DND-41 (cell line): ENCODE measurements around the gene PPP1R14B.

Experiments
- ATAC-seq: fragments of 200-7000 bp; cut with Tn5 transposase; 3 replicates; pipeline ENCODE4 v1.9.1; 2021; ENCODE audit warnings: low read depth; ENCODE audit not compliant: insufficient read depth
- DNase-seq: peaks from one replicate; pipeline ENCODE4 v3.0.0-alpha.2; 2020
- H2AFZ ChIP-seq: 2 replicates; pipeline ENCODE4 v1.6.0; 2012; ENCODE audit warnings: low read depth, low read length
- H3K27ac ChIP-seq: 2 replicates; pipeline ENCODE4 v1.5.1; 2012; ENCODE audit warnings: low read length, inconsistent platforms
- H3K27me3 ChIP-seq: fragments of 200-600 bp; sonication (generic); 2 replicates; pipeline ENCODE4 v1.6.0; 2012; ENCODE audit warnings: low read length, mild to moderate bottlenecking, inconsistent platforms; ENCODE audit not compliant: insufficient read depth, poor library complexity
- H3K36me3 ChIP-seq: 2 replicates; pipeline ENCODE4 v1.5.1; 2012; ENCODE audit warnings: low read length, inconsistent platforms; ENCODE audit not compliant: insufficient read depth
- H3K4me1 ChIP-seq: 2 replicates; pipeline ENCODE4 v1.5.1; 2012; ENCODE audit warnings: mild to moderate bottlenecking, low read length; ENCODE audit not compliant: insufficient read depth
- H3K4me2 ChIP-seq: 2 replicates; pipeline ENCODE4 v1.6.0; 2012; ENCODE audit warnings: mild to moderate bottlenecking, moderate library complexity, low read length, inconsistent platforms; ENCODE audit not compliant: insufficient read depth
- H3K4me3 ChIP-seq, 2 experiments: fragments of 200-600 bp in 1 of 2; shearing (Covaris generic) in 1 of 2; 2 replicates each; pipeline ENCODE4 v1.5.1; 2012 to 2016; ENCODE audit warnings: inconsistent platforms in 2 of 2, low read length in 2 of 2, mild to moderate bottlenecking in 2 of 2, low read depth in 1 of 2, moderate library complexity in 1 of 2
- H3K79me2 ChIP-seq: 2 replicates; pipeline ENCODE4 v1.6.0; 2012; ENCODE audit warnings: low read length, inconsistent platforms; ENCODE audit not compliant: insufficient read depth
- H3K9ac ChIP-seq: 2 replicates; pipeline ENCODE4 v1.6.0; 2012; ENCODE audit warnings: low read depth, mild to moderate bottlenecking, inconsistent platforms, low read length, moderate library complexity
- H3K9me3 ChIP-seq: 2 replicates; pipeline ENCODE4 v1.5.1; 2012; ENCODE audit warnings: low read length, moderate library complexity, mild to moderate bottlenecking, inconsistent platforms; ENCODE audit not compliant: insufficient read depth, severe bottlenecking
- H4K20me1 ChIP-seq: 2 replicates; pipeline ENCODE4 v1.6.0; 2012; ENCODE audit warnings: low read length; ENCODE audit not compliant: insufficient read depth
- CTCF ChIP-seq: IDR thresholded peaks from 2 replicates; pipeline ENCODE4 v1.5.1; 2012; ENCODE audit warnings: borderline replicate concordance, low read length, moderate library complexity, mild to moderate bottlenecking; ENCODE audit not compliant: poor library complexity, severe bottlenecking; ENCODE audit errors: extremely low read depth
- EZH2 ChIP-seq: IDR thresholded peaks from 3 replicates; pipeline ENCODE4 v1.6.1; 2012; ENCODE audit warnings: borderline replicate concordance, low read depth, mild to moderate bottlenecking, moderate library complexity, low read length, inconsistent platforms; ENCODE audit not compliant: severe bottlenecking

PPP1R14B gene

GRCh38 chr11:64237484-64237951 lies 9.2 kb downstream of the PPP1R14B start:
- no peaks in the 10 kb centered on the region for H3K9me3 ChIP-seq
- H3K79me2 ChIP-seq, result peaks cover 28% of the 10 kb centered on the region
- no peak for ATAC-seq
- H3K4me3 ChIP-seq, result no peak overlapping the region
- TF ChIP-seq CTCF, result no peak
- TF ChIP-seq EZH2, result no peak
- peaks cover 41% of the 10 kb centered on the region for H3K36me3 ChIP-seq
- no peak overlapping the region for H3K9ac ChIP-seq
- peaks cover 51% of the 10 kb centered on the region for H3K4me1 ChIP-seq
- no peaks in the 10 kb centered on the region for H3K27me3 ChIP-seq
- H3K4me2 ChIP-seq, result no peak overlapping the region
- no peak overlapping the region for H3K27ac ChIP-seq
- H2AFZ ChIP-seq, result no peak overlapping the region
- H4K20me1 ChIP-seq, result peaks cover 19% of the 10 kb centered on the region
- DNase-seq, result no peak

GRCh38 chr11:64235437-64236161 lies 11.1 kb downstream of the PPP1R14B start:
- ATAC-seq, result no peak

GRCh38 chr11:64234647-64235379 lies 11.9 kb downstream of the PPP1R14B start:
- Histone ChIP-seq H3K27ac (peak overlapping the region; percentile 74), H3K36me3 (peaks cover 35% of the 10 kb centered on the region), H3K4me3 (peak overlapping the region; percentile 57 to 88; a peak in 3 of 4 replicates), H4K20me1 (peaks cover 13% of the 10 kb centered on the region), H3K9me3 (no peaks in the 10 kb centered on the region), H3K79me2 (peaks cover 18% of the 10 kb centered on the region), H3K9ac (peak overlapping the region; percentile 71), H3K4me2 (peak overlapping the region; percentile 99), H2AFZ (peak overlapping the region; percentile 65), H3K27me3 (no peaks in the 10 kb centered on the region), H3K4me1 (peaks cover 59% of the 10 kb centered on the region)
- TF ChIP-seq CTCF (peak; percentile 28), EZH2 (no peak)
- peak; percentile 60 for ATAC-seq
- peak; percentile 67 for DNase-seq

More at GRCh38 chr11:64235437-64236161, 11.1 kb downstream of the PPP1R14B start:
- no peak overlapping the region for H2AFZ ChIP-seq
- H3K27me3 ChIP-seq, result no peaks in the 10 kb centered on the region
- H3K4me2 ChIP-seq, result peak overlapping the region; percentile 99
- DNase-seq, result no peak
- peaks cover 13% of the 10 kb centered on the region for H4K20me1 ChIP-seq
- H3K79me2 ChIP-seq, result peaks cover 18% of the 10 kb centered on the region
- H3K36me3 ChIP-seq, result peaks cover 37% of the 10 kb centered on the region
- peaks cover 61% of the 10 kb centered on the region for H3K4me1 ChIP-seq
- H3K4me3 ChIP-seq, result peak overlapping the region; percentile 57 to 88; a peak in 3 of 4 replicates
- TF ChIP-seq EZH2 (no peak), CTCF (no peak)
- peak overlapping the region; percentile 71 for H3K9ac ChIP-seq
- H3K27ac ChIP-seq, result peak overlapping the region; percentile 74
- no peaks in the 10 kb centered on the region for H3K9me3 ChIP-seq
